NT2/D1 (cell line): ENCODE data around the gene DCLK1.

Experiments
- SUZ12 ChIP-seq: IDR thresholded peaks from 2 replicates; pipeline ENCODE4 v1.6.1; 2011; ENCODE audit not compliant: insufficient read length, insufficient read depth; ENCODE audit errors: extremely low read depth
- YY1 ChIP-seq: IDR thresholded peaks from 2 replicates; pipeline ENCODE4 v1.6.1; 2011; ENCODE audit not compliant: insufficient read length, insufficient read depth
- ZNF274 ChIP-seq: IDR thresholded peaks from 2 replicates; pipeline ENCODE4 v1.6.1; 2011; ENCODE audit warnings: mild to moderate bottlenecking, low read depth, low read length

DNA sequence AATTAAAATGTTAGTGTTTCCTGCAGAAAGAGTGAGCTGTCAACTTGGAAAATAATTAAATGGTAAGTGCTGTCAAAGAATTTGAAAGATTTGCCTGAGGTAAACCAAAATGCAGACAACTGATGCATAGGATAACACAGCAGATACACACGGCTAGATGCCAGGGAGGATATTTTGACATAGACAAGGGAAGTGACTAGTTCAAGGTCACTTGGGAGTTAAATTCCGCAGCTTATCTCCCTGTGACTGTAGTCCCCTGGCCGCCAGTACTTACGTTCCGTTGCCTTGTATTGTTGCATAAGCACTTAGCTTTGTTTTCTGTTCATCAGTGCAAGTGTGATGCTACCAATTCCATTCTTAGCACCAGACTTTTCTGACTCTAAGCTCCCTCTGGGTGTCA is 407.4 kb downstream of the DCLK1 start:
- no peak for TF ChIP-seq YY1
- TF ChIP-seq ZNF274: no peak
- TF ChIP-seq SUZ12: no peak
